Bone marrow (tissue), 2 donors: ENCODE data around the gene TMEM233.

Experiments used
- DNase-seq, 2 donors: peaks; one replicate each; lab custom pipeline; 2025; lab: John Stamatoyannopoulos, UW

The TMEM233 gene

GRCh38 chr12:119593578-119594398 lies at the start of gene TMEM233:
Gene TMEM233 (plus strand): TSS chr12:119593774. CDS start chr12:119593849, 75 bp downstream.
- no peak for DNase-seq

- peak in 1 of 2 donors; percentile 12 for DNase-seq
Measured at GRCh38 chr12:119544765-119545625, 48.6 kb upstream of the TMEM233 start.

- no peak for DNase-seq
Measured at GRCh38 chr12:119546340-119546739, 47.2 kb upstream of the TMEM233 start.

- no peak for DNase-seq
Measured at GRCh38 chr12:119547001-119547400, 46.6 kb upstream of the TMEM233 start.

GRCh38 chr12:119556854-119557253 lies 36.7 kb upstream of the TMEM233 start:
- no peak for DNase-seq

GRCh38 chr12:119565404-119565803 lies 28.2 kb upstream of the TMEM233 start:
- no peak for DNase-seq

GRCh38 chr12:119570771-119571170 lies 22.8 kb upstream of the TMEM233 start:
- DNase-seq = no peak

GRCh38 chr12:119573086-119573485 lies 20.5 kb upstream of the TMEM233 start:
- no peak for DNase-seq

- DNase-seq = no peak
Measured at GRCh38 chr12:119574255-119574654, 19.3 kb upstream of the TMEM233 start.

- no peak for DNase-seq
Measured at GRCh38 chr12:119576118-119576810, 17.3 kb upstream of the TMEM233 start.

- DNase-seq = no peak
Measured at GRCh38 chr12:119576915-119577314, 16.7 kb upstream of the TMEM233 start.

GRCh38 chr12:119578112-119578511 lies 15.5 kb upstream of the TMEM233 start:
- DNase-seq = no peak

- DNase-seq = no peak
Measured at GRCh38 chr12:119589097-119589496, 4.5 kb upstream of the TMEM233 start.

- no peak for DNase-seq
Measured at GRCh38 chr12:119589634-119590033, 3.9 kb upstream of the TMEM233 start.

GRCh38 chr12:119592232-119592631 lies 1.3 kb upstream of the TMEM233 start:
- DNase-seq = no peak

- no peak for DNase-seq
Measured at GRCh38 chr12:119594399-119594730, 791 bp downstream of the TMEM233 start.

GRCh38 chr12:119594772-119595445 lies 1.3 kb downstream of the TMEM233 start:
- DNase-seq = no peak

GRCh38 chr12:119598159-119598558 lies 4.6 kb downstream of the TMEM233 start:
- DNase-seq = no peak

- no peak for DNase-seq
Measured at GRCh38 chr12:119601877-119602733, 8.5 kb downstream of the TMEM233 start.

GRCh38 chr12:119602734-119603094 lies 9.1 kb downstream of the TMEM233 start:
- DNase-seq = no peak

GRCh38 chr12:119603767-119604166 lies 10.2 kb downstream of the TMEM233 start:
- no peak for DNase-seq
